ENCODE results near the gene EPHA4.

DNA sequence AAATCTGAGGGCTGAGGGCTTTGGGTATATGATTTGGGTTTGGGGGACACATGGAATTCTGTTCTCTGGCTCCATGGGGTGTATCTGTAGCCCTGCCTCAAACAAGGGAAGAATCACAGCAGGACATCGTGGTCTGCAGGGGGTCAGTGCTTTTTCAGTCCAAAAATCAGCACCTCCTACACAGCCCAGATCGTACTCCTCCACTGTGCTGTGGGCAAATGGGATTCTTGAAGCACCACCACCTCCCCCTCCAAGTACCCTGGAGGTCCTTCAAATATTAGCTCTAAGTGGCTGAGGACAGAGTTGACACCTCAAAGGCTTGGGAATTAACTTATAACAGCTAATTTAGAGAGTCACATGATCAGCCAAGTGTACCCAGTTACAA is 41.5 kb downstream of the EPHA4 start:
- TF ChIP-seq, protein P1, sequence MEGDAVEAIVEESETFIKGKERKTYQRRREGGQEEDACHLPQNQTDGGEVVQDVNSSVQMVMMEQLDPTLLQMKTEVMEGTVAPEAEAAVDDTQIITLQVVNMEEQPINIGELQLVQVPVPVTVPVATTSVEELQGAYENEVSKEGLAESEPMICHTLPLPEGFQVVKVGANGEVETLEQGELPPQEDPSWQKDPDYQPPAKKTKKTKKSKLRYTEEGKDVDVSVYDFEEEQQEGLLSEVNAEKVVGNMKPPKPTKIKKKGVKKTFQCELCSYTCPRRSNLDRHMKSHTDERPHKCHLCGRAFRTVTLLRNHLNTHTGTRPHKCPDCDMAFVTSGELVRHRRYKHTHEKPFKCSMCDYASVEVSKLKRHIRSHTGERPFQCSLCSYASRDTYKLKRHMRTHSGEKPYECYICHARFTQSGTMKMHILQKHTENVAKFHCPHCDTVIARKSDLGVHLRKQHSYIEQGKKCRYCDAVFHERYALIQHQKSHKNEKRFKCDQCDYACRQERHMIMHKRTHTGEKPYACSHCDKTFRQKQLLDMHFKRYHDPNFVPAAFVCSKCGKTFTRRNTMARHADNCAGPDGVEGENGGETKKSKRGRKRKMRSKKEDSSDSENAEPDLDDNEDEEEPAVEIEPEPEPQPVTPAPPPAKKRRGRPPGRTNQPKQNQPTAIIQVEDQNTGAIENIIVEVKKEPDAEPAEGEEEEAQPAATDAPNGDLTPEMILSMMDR (IDR thresholded peaks at IDR 0.05; ENCODE audit: low read length): no peak
- TF ChIP-seq EZH2 (optimal IDR thresholded peaks at IDR 0.05; ENCODE audit: low read depth, low read length): no peak
